ENCODE data around the gene UQCRHL.

Gene UQCRHL

GRCh38 chr1:15799004-15799867 is 8.2 kb downstream of the UQCRHL start:
- DNase-seq (ENCODE audit: insufficient read length, low spot score) (no peak), FAIRE-seq (no peak)

GRCh38 chr1:15797614-15798390 is 9.6 kb downstream of the UQCRHL start:
- DNase-seq (ENCODE audit: insufficient read length, low spot score), result no peak
- FAIRE-seq, result no peak

GRCh38 chr1:15796086-15796462 is 11.4 kb downstream of the UQCRHL start:
- FAIRE-seq, result no peak
- DNase-seq (ENCODE audit: insufficient read length, low spot score), result no peak

GRCh38 chr1:15788624-15789301 is 18.7 kb downstream of the UQCRHL start:
- FAIRE-seq, result no peak
- DNase-seq (ENCODE audit: insufficient read length, low spot score), result no peak

- DNase-seq (ENCODE audit: insufficient read length, low spot score), result no peak
- FAIRE-seq, result no peak
Measured at GRCh38 chr1:15786581-15786980, 20.9 kb downstream of the UQCRHL start.

- FAIRE-seq (no peak), DNase-seq (ENCODE audit: insufficient read length, low spot score) (no peak)
Measured at GRCh38 chr1:15785683-15786082, 21.8 kb downstream of the UQCRHL start.

- no peak for DNase-seq (ENCODE audit: insufficient read length, low spot score)
- no peak for FAIRE-seq
Measured at GRCh38 chr1:15777909-15778707, 29.3 kb downstream of the UQCRHL start.

GRCh38 chr1:15775706-15776105 is 31.7 kb downstream of the UQCRHL start:
- no peak for DNase-seq (ENCODE audit: insufficient read length, low spot score)
- no peak for FAIRE-seq

GRCh38 chr1:15771836-15772515 is 35.5 kb downstream of the UQCRHL start:
- DNase-seq (ENCODE audit: insufficient read length, low spot score) (no peak), FAIRE-seq (no peak)

- no peak for DNase-seq (ENCODE audit: insufficient read length, low spot score)
- FAIRE-seq, result no peak
Measured at GRCh38 chr1:15770313-15770962, 37.0 kb downstream of the UQCRHL start.

- FAIRE-seq (no peak), DNase-seq (ENCODE audit: insufficient read length, low spot score) (no peak)
Measured at GRCh38 chr1:15768388-15768787, 39.1 kb downstream of the UQCRHL start.

GRCh38 chr1:15767941-15768340 is 39.5 kb downstream of the UQCRHL start:
- FAIRE-seq, result no peak
- DNase-seq (ENCODE audit: insufficient read length, low spot score), result no peak

- DNase-seq (ENCODE audit: insufficient read length, low spot score) (no peak), FAIRE-seq (no peak)
Measured at GRCh38 chr1:15765495-15766194, 41.8 kb downstream of the UQCRHL start.

- FAIRE-seq, result no peak
- no peak for DNase-seq (ENCODE audit: insufficient read length, low spot score)
Measured at GRCh38 chr1:15764890-15765289, 42.6 kb downstream of the UQCRHL start.

GRCh38 chr1:15764269-15764764 is 43.1 kb downstream of the UQCRHL start:
- FAIRE-seq, result no peak
- DNase-seq (ENCODE audit: insufficient read length, low spot score), result no peak

GRCh38 chr1:15762546-15762945 is 44.9 kb downstream of the UQCRHL start:
- FAIRE-seq (no peak), DNase-seq (ENCODE audit: insufficient read length, low spot score) (no peak)

- no peak for DNase-seq (ENCODE audit: insufficient read length, low spot score)
- no peak for FAIRE-seq
Measured at GRCh38 chr1:15761366-15762128, 45.9 kb downstream of the UQCRHL start.

Data from GM19239 (cell line).